Gastrocnemius medialis (tissue), 4 donors: ENCODE results near the gene MYL12B.

Experiments used
- POLR2A ChIP-seq, 2 donors: fragments of 450-650 bp; IDR thresholded peaks; one replicate each; pipeline ENCODE4 v1.6.1; 2017; ENCODE audit warnings: antibody characterized with exemption in 2 of 2, mild to moderate bottlenecking in 2 of 2, moderate library complexity in 2 of 2
- TF ChIP-seq, protein P1 (sequence below), 5 experiments: fragments of 450-650 bp in 3 of 5; fragments of 200-600 bp in 2 of 5; sonication (generic) in 2 of 5; IDR thresholded peaks in 4 of 5; conservative IDR thresholded peaks in 1 of 5; 1 replicate in 4 of 5; 2 replicates in 1 of 5; pipeline ENCODE4 v1.5.1; 2016 to 2019; ENCODE audit warnings: antibody characterized with exemption in 5 of 5, mild to moderate bottlenecking in 3 of 5, moderate library complexity in 3 of 5

DNA sequence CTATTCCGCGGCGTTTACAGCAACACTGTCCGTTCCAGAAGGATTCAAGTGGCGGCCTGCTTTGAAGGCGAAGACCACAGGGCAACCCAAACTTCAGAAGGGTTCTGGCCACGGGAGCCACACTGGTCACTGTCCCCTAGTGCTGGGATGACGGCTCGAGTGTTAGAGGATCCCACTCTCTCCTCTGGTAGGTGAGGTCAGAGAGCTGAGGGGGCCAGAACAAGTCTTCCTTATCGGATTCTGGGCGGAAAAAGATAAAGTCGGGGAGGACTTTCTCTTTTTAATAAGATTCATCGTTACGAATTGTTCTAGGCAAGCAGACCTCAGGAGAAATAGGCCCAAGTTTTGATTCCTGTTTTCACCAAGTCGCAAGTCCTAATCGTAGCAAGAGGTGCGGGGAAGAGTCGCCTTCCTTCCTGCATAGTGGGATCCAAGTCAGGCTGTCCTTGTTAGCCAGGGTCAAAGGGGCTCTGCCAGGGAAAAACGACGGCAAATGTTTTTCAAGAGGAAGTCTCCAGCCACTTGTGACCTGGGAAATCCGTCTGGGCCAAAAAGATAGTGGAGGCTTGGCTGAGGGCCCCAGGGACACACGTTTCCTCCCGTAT lies 15.2 kb upstream of the MYL12B start:
- TF ChIP-seq POLR2A (IDR thresholded peaks at IDR 0.05), result no peak
- TF ChIP-seq, protein P1, sequence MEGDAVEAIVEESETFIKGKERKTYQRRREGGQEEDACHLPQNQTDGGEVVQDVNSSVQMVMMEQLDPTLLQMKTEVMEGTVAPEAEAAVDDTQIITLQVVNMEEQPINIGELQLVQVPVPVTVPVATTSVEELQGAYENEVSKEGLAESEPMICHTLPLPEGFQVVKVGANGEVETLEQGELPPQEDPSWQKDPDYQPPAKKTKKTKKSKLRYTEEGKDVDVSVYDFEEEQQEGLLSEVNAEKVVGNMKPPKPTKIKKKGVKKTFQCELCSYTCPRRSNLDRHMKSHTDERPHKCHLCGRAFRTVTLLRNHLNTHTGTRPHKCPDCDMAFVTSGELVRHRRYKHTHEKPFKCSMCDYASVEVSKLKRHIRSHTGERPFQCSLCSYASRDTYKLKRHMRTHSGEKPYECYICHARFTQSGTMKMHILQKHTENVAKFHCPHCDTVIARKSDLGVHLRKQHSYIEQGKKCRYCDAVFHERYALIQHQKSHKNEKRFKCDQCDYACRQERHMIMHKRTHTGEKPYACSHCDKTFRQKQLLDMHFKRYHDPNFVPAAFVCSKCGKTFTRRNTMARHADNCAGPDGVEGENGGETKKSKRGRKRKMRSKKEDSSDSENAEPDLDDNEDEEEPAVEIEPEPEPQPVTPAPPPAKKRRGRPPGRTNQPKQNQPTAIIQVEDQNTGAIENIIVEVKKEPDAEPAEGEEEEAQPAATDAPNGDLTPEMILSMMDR (IDR thresholded peaks at IDR 0.05 in 4 of 5, conservative IDR thresholded peaks at IDR 0.05 in 1 of 5), result no peak
